Fibroblast of skin of left quadriceps (primary cell): ENCODE data around the gene TUBB6.

Experiments used
- DNase-seq, 2 experiments: peaks; one replicate each; pipeline ENCODE4 v3.0.0-alpha.2; 2013; ENCODE audit warnings: low read depth in 2 of 2

TUBB6 gene

GRCh38 chr18:12307701-12308385, at the start of gene TUBB6:
TSS of gene TUBB6 (plus strand) at chr18:12308241. CDS start at chr18:12308293, 52 bp downstream.
- peak; percentile 62 to 75 for DNase-seq

GRCh38 chr18:12258719-12259705, 49.0 kb upstream of the TUBB6 start:
- DNase-seq, result no peak

- DNase-seq, result no peak
Observed at GRCh38 chr18:12262748-12263147, 45.3 kb upstream of the TUBB6 start.

GRCh38 chr18:12264864-12265263, 43.2 kb upstream of the TUBB6 start:
- no peak for DNase-seq

GRCh38 chr18:12271376-12272235, 36.4 kb upstream of the TUBB6 start:
- DNase-seq, result peak in 1 of 2 experiments; percentile 69

GRCh38 chr18:12274793-12275192, 33.2 kb upstream of the TUBB6 start:
- no peak for DNase-seq

GRCh38 chr18:12276736-12277554, 31.1 kb upstream of the TUBB6 start:
- DNase-seq, result no peak

GRCh38 chr18:12278215-12278671, 29.8 kb upstream of the TUBB6 start:
- DNase-seq, result no peak

GRCh38 chr18:12278741-12279682, 29.0 kb upstream of the TUBB6 start:
- peak; percentile 93 to 96 for DNase-seq

GRCh38 chr18:12279781-12280531, 28.1 kb upstream of the TUBB6 start:
- no peak for DNase-seq

- DNase-seq, result no peak
Observed at GRCh38 chr18:12281861-12282260, 26.2 kb upstream of the TUBB6 start.

GRCh38 chr18:12282442-12283039, 25.5 kb upstream of the TUBB6 start:
- DNase-seq, result peak; percentile 71 to 78

GRCh38 chr18:12283256-12283655, 24.8 kb upstream of the TUBB6 start:
- DNase-seq, result no peak

GRCh38 chr18:12283666-12284065, 24.4 kb upstream of the TUBB6 start:
- DNase-seq, result no peak

GRCh38 chr18:12287131-12287681, 20.8 kb upstream of the TUBB6 start:
- no peak for DNase-seq

GRCh38 chr18:12287684-12288402, 20.2 kb upstream of the TUBB6 start:
- DNase-seq, result peak in 1 of 2 experiments; percentile 50

GRCh38 chr18:12288403-12288755, 19.7 kb upstream of the TUBB6 start:
- no peak for DNase-seq

- DNase-seq, result no peak
Observed at GRCh38 chr18:12290086-12290485, 18.0 kb upstream of the TUBB6 start.
